HepG2 (cell line): Measurements from ENCODE around the gene LHPP. TPM values are rescaled to one million over a fixed set of nuclear protein-coding genes. Genes with fewer than 3 reads are reported as not detected.

Source experiments
- BCLAF1 ChIP-seq: fragments of 450-650 bp; IDR thresholded peaks from 2 replicates; pipeline ENCODE4 v1.6.1; 2017; ENCODE audit warnings: mild to moderate bottlenecking
- CC2D1A ChIP-seq: sonication (generic); formaldehyde crosslinking; IDR thresholded peaks from 2 replicates; pipeline ENCODE4 v1.8.1; 2023; ENCODE audit warnings: mild to moderate bottlenecking, missing genetic modification reagents
- HOXA5 ChIP-seq: sonication (generic); formaldehyde crosslinking; IDR thresholded peaks from 2 replicates; pipeline ENCODE4 v1.4.0; 2020; ENCODE audit warnings: missing genetic modification reagents
- ISL2 ChIP-seq: sonication (generic); formaldehyde crosslinking; IDR thresholded peaks from 2 replicates; pipeline ENCODE4 v1.5.0; 2020; ENCODE audit warnings: missing genetic modification reagents
- KDM5A ChIP-seq: fragments of 200-600 bp; sonication (generic); IDR thresholded peaks from 2 replicates; pipeline ENCODE4 v1.7.0; 2018; ENCODE audit warnings: antibody characterized with exemption, mild to moderate bottlenecking, low read length, borderline replicate concordance
- NFATC3 ChIP-seq: sonication (generic); formaldehyde crosslinking; IDR thresholded peaks from 2 replicates; pipeline ENCODE4 v1.5.1; 2020; ENCODE audit warnings: mild to moderate bottlenecking, missing genetic modification reagents
- NFE2L2 ChIP-seq: fragments of 150-350 bp; IDR thresholded peaks from 2 replicates; pipeline ENCODE4 v1.6.1; 2014; ENCODE audit warnings: low read length
- NFKB2 ChIP-seq: sonication (generic); formaldehyde crosslinking; IDR thresholded peaks from 2 replicates; pipeline ENCODE4 v1.4.0; 2020; ENCODE audit warnings: missing genetic modification reagents, borderline replicate concordance
- NKX3-1 ChIP-seq: sonication (generic); formaldehyde crosslinking; IDR thresholded peaks from 2 replicates; pipeline ENCODE4 v1.5.0; 2020; ENCODE audit warnings: missing genetic modification reagents
- POLR2G ChIP-seq: fragments of 200-400 bp; formaldehyde crosslinking; IDR thresholded peaks from 2 replicates; pipeline ENCODE4 v1.6.1; 2018; ENCODE audit warnings: mild to moderate bottlenecking, low read depth, low read length, moderate library complexity
- SP1 ChIP-seq, 2 experiments: fragments of 450-650 bp in 1 of 2; sonication (generic) in 1 of 2; formaldehyde crosslinking in 1 of 2; IDR thresholded peaks; 2 replicates each; pipeline versions ENCODE4 v1.4.0 to v1.6.1; 2016 to 2020; ENCODE audit warnings: missing genetic modification reagents in 1 of 2
- WIZ ChIP-seq: sonication (generic); formaldehyde crosslinking; IDR thresholded peaks from 2 replicates; pipeline ENCODE4 v1.5.1; 2020; ENCODE audit warnings: mild to moderate bottlenecking, missing genetic modification reagents
- YY1 ChIP-seq: IDR thresholded peaks from 2 replicates; pipeline ENCODE4 v1.6.1; 2011; ENCODE audit warnings: low read length, low read depth, moderate library complexity, mild to moderate bottlenecking; ENCODE audit not compliant: insufficient read depth, insufficient replicate concordance
- ZNF331 ChIP-seq: sonication (generic); formaldehyde crosslinking; IDR thresholded peaks from 2 replicates; pipeline ENCODE4 v1.4.0; 2020; ENCODE audit warnings: missing genetic modification reagents
- ZNF639 ChIP-seq: conservative IDR thresholded peaks from 2 replicates; pipeline ENCODE4 v1.6.1; 2018; ENCODE audit warnings: missing genetic modification reagents
- ZNF670 ChIP-seq: sonication (generic); formaldehyde crosslinking; IDR thresholded peaks from 2 replicates; pipeline ENCODE4 v1.8.0; 2022; ENCODE audit warnings: mild to moderate bottlenecking, missing genetic modification reagents, borderline replicate concordance
- ZNF75D ChIP-seq: sonication (generic); formaldehyde crosslinking; IDR thresholded peaks from 2 replicates; pipeline ENCODE4 v1.8.1; 2023; ENCODE audit warnings: missing genetic modification reagents, mild to moderate bottlenecking, borderline replicate concordance
- ZNF773 ChIP-seq: sonication (generic); formaldehyde crosslinking; IDR thresholded peaks from 2 replicates; pipeline ENCODE4 v1.4.0; 2020; ENCODE audit warnings: missing genetic modification reagents, borderline replicate concordance
- ZNF777 ChIP-seq: sonication (generic); formaldehyde crosslinking; IDR thresholded peaks from 2 replicates; pipeline ENCODE4 v1.4.0; 2020; ENCODE audit warnings: missing genetic modification reagents
- ZSCAN30 ChIP-seq: sonication (generic); formaldehyde crosslinking; IDR thresholded peaks from 2 replicates; pipeline ENCODE4 v1.5.0; 2020; ENCODE audit warnings: mild to moderate bottlenecking, missing genetic modification reagents
- ZSCAN9 ChIP-seq: IDR thresholded peaks from 2 replicates; pipeline ENCODE4 v1.6.1; 2016; ENCODE audit warnings: borderline replicate concordance
- polyA plus RNA-seq, 8 experiments: library from polyadenylated mRNA; depleted of rRNA in 3 of 8; stranded (reverse) in 7 of 8; unstranded in 1 of 8; fragments of >200 nt; fragmentation: Illumina TruSeq in 4 of 8; extraction: Trizol in 4 of 8; gene quantifications; 2 replicates each; pipeline versions ENCODE4 v1.2.1 to v1.2.3, GENCODE V29; 2011 to 2016; ENCODE audit warnings: low read depth in 4 of 8, missing spikeins in 1 of 8, mixed read lengths in 1 of 8; ENCODE audit not compliant: insufficient read depth in 1 of 8
- total RNA-seq, 5 experiments: library from RNA; depleted of rRNA; stranded (reverse); fragments of >200 nt; fragmentation: Illumina TruSeq; extraction: Trizol; gene quantifications; 2 replicates each; pipeline ENCODE4 v1.2.3, GENCODE V29; 2016; ENCODE audit warnings: low read depth in 1 of 5
- TF ChIP-seq, protein P1 (sequence below): sonication (generic); formaldehyde crosslinking; IDR thresholded peaks from 2 replicates; pipeline ENCODE4 v1.4.0; 2020; ENCODE audit warnings: missing genetic modification reagents
- TF ChIP-seq, protein P2 (sequence below): sonication (generic); formaldehyde crosslinking; IDR thresholded peaks from 2 replicates; pipeline ENCODE4 v1.4.0; 2020; ENCODE audit warnings: mild to moderate bottlenecking, missing genetic modification reagents
- TF ChIP-seq, protein P3 (sequence below): IDR thresholded peaks from 2 replicates; pipeline ENCODE4 v1.6.1; 2012; ENCODE audit warnings: inconsistent platforms

Gene LHPP
- total and polyA plus RNA-seq, 2 of the 13 experiments (the other 11 are each of a cell fraction or from before 2014, with no cell fraction given): 5.2 to 13.1 TPM

- TF ChIP-seq ZNF75D (CRISPR knock-in tag) (no peak), KDM5A (no peak), ZNF639 (CRISPR knock-in tag) (0 out of 2 replicates have a peak, but pooled peaks have one; percentile 10), ZNF777 (CRISPR knock-in tag) (peak; percentile 97), CC2D1A (no peak), NFATC3 (0 out of 2 replicates have a peak, but pooled peaks have one; percentile 35), ZNF331 (CRISPR knock-in tag) (0 out of 2 replicates have a peak, but pooled peaks have one; percentile 14), ZSCAN30 (CRISPR knock-in tag) (no peak), HOXA5 (CRISPR knock-in tag) (no peak), NFKB2 (CRISPR knock-in tag) (no peak), WIZ (no peak), NFE2L2 (no peak), SP1 (IDR thresholded peaks at IDR 0.05) (no peak), SP1 (CRISPR knock-in tag; IDR thresholded peaks at IDR 0.05) (no peak; the same call in 1 of the 2 replicates), BCLAF1 (no peak), POLR2G (peak; percentile 79), ZNF670 (0 out of 2 replicates have a peak, but pooled peaks have one; percentile 22), ZSCAN9 (no peak), YY1 (peak; percentile 90), ZNF773 (CRISPR knock-in tag) (no peak; the same call in 1 of the 2 replicates), NKX3-1 (CRISPR knock-in tag) (no peak), ISL2 (CRISPR knock-in tag) (0 out of 2 replicates have a peak, but pooled peaks have one; percentile 36)
- TF ChIP-seq, protein P1, sequence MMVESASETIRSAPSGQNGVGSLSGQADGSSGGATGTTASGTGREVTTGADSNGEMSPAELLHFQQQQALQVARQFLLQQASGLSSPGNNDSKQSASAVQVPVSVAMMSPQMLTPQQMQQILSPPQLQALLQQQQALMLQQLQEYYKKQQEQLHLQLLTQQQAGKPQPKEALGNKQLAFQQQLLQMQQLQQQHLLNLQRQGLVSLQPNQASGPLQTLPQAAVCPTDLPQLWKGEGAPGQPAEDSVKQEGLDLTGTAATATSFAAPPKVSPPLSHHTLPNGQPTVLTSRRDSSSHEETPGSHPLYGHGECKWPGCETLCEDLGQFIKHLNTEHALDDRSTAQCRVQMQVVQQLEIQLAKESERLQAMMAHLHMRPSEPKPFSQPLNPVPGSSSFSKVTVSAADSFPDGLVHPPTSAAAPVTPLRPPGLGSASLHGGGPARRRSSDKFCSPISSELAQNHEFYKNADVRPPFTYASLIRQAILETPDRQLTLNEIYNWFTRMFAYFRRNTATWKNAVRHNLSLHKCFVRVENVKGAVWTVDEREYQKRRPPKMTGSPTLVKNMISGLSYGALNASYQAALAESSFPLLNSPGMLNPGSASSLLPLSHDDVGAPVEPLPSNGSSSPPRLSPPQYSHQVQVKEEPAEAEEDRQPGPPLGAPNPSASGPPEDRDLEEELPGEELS (CRISPR knock-in tag): peak; percentile 36; the same call in 1 of the 2 replicates
- TF ChIP-seq, protein P2, sequence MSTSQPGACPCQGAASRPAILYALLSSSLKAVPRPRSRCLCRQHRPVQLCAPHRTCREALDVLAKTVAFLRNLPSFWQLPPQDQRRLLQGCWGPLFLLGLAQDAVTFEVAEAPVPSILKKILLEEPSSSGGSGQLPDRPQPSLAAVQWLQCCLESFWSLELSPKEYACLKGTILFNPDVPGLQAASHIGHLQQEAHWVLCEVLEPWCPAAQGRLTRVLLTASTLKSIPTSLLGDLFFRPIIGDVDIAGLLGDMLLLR: peak; percentile 23; the same call in 1 of the 2 replicates
- TF ChIP-seq, protein P3, sequence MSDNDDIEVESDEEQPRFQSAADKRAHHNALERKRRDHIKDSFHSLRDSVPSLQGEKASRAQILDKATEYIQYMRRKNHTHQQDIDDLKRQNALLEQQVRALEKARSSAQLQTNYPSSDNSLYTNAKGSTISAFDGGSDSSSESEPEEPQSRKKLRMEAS: peak; percentile 42; the same call in 1 of the 2 replicates
Measured at GRCh38 chr10:124461642-124462347, at the start of gene LHPP (continued).
